ENCODE measurements around the gene TENT4A.

- TF ChIP-seq, protein P1, sequence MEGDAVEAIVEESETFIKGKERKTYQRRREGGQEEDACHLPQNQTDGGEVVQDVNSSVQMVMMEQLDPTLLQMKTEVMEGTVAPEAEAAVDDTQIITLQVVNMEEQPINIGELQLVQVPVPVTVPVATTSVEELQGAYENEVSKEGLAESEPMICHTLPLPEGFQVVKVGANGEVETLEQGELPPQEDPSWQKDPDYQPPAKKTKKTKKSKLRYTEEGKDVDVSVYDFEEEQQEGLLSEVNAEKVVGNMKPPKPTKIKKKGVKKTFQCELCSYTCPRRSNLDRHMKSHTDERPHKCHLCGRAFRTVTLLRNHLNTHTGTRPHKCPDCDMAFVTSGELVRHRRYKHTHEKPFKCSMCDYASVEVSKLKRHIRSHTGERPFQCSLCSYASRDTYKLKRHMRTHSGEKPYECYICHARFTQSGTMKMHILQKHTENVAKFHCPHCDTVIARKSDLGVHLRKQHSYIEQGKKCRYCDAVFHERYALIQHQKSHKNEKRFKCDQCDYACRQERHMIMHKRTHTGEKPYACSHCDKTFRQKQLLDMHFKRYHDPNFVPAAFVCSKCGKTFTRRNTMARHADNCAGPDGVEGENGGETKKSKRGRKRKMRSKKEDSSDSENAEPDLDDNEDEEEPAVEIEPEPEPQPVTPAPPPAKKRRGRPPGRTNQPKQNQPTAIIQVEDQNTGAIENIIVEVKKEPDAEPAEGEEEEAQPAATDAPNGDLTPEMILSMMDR (conservative IDR thresholded peaks at IDR 0.05 in 1 of 2, IDR thresholded peaks at IDR 0.05 in 1 of 2; ENCODE audit: extremely low read depth in 1 of 2, insufficient read depth in 1 of 2, low read depth in 1 of 2, low read length in 2 of 2), result no peak
- no peak for TF ChIP-seq EZH2 (IDR thresholded peaks at IDR 0.05; ENCODE audit: borderline replicate concordance, low read length)
These were observed 24.1 kb downstream of the TENT4A start for GRCh38 chr5:6737043-6737941.

Data from mammary epithelial cell (primary cell).